ENCODE data around the gene EMILIN3. TPM values are rescaled to one million over a fixed set of nuclear protein-coding genes. Genes with fewer than 3 reads are reported as not detected.

EMILIN3 gene
- 0.58 and 0.73 TPM in 2 replicates for total RNA-seq

GRCh38 chr20:41366546-41367392, at the start of gene EMILIN3:
TSS of gene EMILIN3 (minus strand) at chr20:41366818. CDS start at chr20:41366634, 184 bp downstream.
- no peak for DNase-seq
- Mint-ChIP-seq H3K27ac (no peak within 1 kb of the TSS), H3K36me3 (ENCODE audit: low read depth) (no peaks in the 10 kb centered on the region), H3K9me3 (no peaks in the 10 kb centered on the region), H3K4me1 (no peaks in the 10 kb centered on the region), H3K27me3 (peaks cover 33% of the 10 kb centered on the region), H3K4me3 (peak within 1 kb of the TSS; percentile 64)
- intact Hi-C loops (cut with micrococcal nuclease) = no loop called here

- H3K4me1 Mint-ChIP-seq = peaks cover 19% of the 10 kb centered on the region
- H3K36me3 Mint-ChIP-seq (ENCODE audit: low read depth) = peaks cover 59% of the 10 kb centered on the region
- no peaks in the 10 kb centered on the region for H3K27me3 Mint-ChIP-seq
- DNase-seq = no peak
- H3K9me3 Mint-ChIP-seq = no peaks in the 10 kb centered on the region
- intact Hi-C loops (cut with micrococcal nuclease) = no loop called here
- H3K27ac Mint-ChIP-seq = no peak overlapping the region
- H3K4me3 Mint-ChIP-seq = no peak overlapping the region
Observed at GRCh38 chr20:41415191-41415590, 48.6 kb upstream of the EMILIN3 start.

GRCh38 chr20:41413169-41413568, 46.6 kb upstream of the EMILIN3 start:
- no peaks in the 10 kb centered on the region for H3K27me3 Mint-ChIP-seq
- H3K4me1 Mint-ChIP-seq = peaks cover 29% of the 10 kb centered on the region
- peaks cover 56% of the 10 kb centered on the region for H3K36me3 Mint-ChIP-seq (ENCODE audit: low read depth)
- no peak overlapping the region for H3K4me3 Mint-ChIP-seq
- peak; percentile 56 for DNase-seq
- intact Hi-C loops (cut with micrococcal nuclease) = no loop called here
- H3K9me3 Mint-ChIP-seq = no peaks in the 10 kb centered on the region
- no peak overlapping the region for H3K27ac Mint-ChIP-seq

GRCh38 chr20:41412324-41413120, 45.9 kb upstream of the EMILIN3 start:
- H3K36me3 Mint-ChIP-seq (ENCODE audit: low read depth) = peaks cover 53% of the 10 kb centered on the region
- intact Hi-C loops (cut with micrococcal nuclease) = no loop called here
- H3K9me3 Mint-ChIP-seq = no peaks in the 10 kb centered on the region
- no peak overlapping the region for H3K4me3 Mint-ChIP-seq
- DNase-seq = no peak
- peaks cover 26% of the 10 kb centered on the region for H3K4me1 Mint-ChIP-seq
- no peaks in the 10 kb centered on the region for H3K27me3 Mint-ChIP-seq
- no peak overlapping the region for H3K27ac Mint-ChIP-seq

GRCh38 chr20:41411391-41411847, 44.8 kb upstream of the EMILIN3 start:
- no peak overlapping the region for H3K27ac Mint-ChIP-seq
- intact Hi-C loops (cut with micrococcal nuclease) = no loop called here
- no peaks in the 10 kb centered on the region for H3K9me3 Mint-ChIP-seq
- peaks cover 27% of the 10 kb centered on the region for H3K4me1 Mint-ChIP-seq
- peaks cover 56% of the 10 kb centered on the region for H3K36me3 Mint-ChIP-seq (ENCODE audit: low read depth)
- H3K4me3 Mint-ChIP-seq = no peak overlapping the region
- no peaks in the 10 kb centered on the region for H3K27me3 Mint-ChIP-seq
- no peak for DNase-seq

- Mint-ChIP-seq H3K9me3 (no peaks in the 10 kb centered on the region), H3K4me3 (peak overlapping the region; percentile 23), H3K27me3 (no peaks in the 10 kb centered on the region), H3K36me3 (ENCODE audit: low read depth) (peaks cover 49% of the 10 kb centered on the region), H3K27ac (no peak overlapping the region), H3K4me1 (peaks cover 30% of the 10 kb centered on the region)
- intact Hi-C loops (cut with micrococcal nuclease) = no loop called here
- DNase-seq = no peak
Observed at GRCh38 chr20:41408986-41409385, 42.4 kb upstream of the EMILIN3 start.

- Mint-ChIP-seq H3K4me3 (peak overlapping the region; percentile 23), H3K27ac (no peak overlapping the region), H3K4me1 (peaks cover 27% of the 10 kb centered on the region), H3K27me3 (no peaks in the 10 kb centered on the region), H3K9me3 (no peaks in the 10 kb centered on the region), H3K36me3 (ENCODE audit: low read depth) (peaks cover 43% of the 10 kb centered on the region)
- DNase-seq = peak; percentile 65
- intact Hi-C loops (cut with micrococcal nuclease) = no loop called here
Observed at GRCh38 chr20:41408156-41408794, 41.7 kb upstream of the EMILIN3 start.

- Mint-ChIP-seq H3K27me3 (no peaks in the 10 kb centered on the region), H3K36me3 (ENCODE audit: low read depth) (peaks cover 39% of the 10 kb centered on the region)
- peak; percentile 55 for DNase-seq
Observed at GRCh38 chr20:41407607-41408006, 41.0 kb upstream of the EMILIN3 start.

GRCh38 chr20:41406896-41407444, 40.4 kb upstream of the EMILIN3 start:
- Mint-ChIP-seq H3K27ac (no peak overlapping the region), H3K4me3 (no peak overlapping the region), H3K4me1 (peaks cover 25% of the 10 kb centered on the region), H3K36me3 (ENCODE audit: low read depth) (peaks cover 36% of the 10 kb centered on the region), H3K9me3 (no peaks in the 10 kb centered on the region), H3K27me3 (no peaks in the 10 kb centered on the region)
- DNase-seq = no peak
- intact Hi-C loops (cut with micrococcal nuclease) = no loop called here

More at GRCh38 chr20:41407607-41408006, 41.0 kb upstream of the EMILIN3 start:
- intact Hi-C loops (cut with micrococcal nuclease) = no loop called here
- H3K27ac Mint-ChIP-seq = no peak overlapping the region
- H3K4me3 Mint-ChIP-seq = no peak overlapping the region
- H3K4me1 Mint-ChIP-seq = peaks cover 27% of the 10 kb centered on the region
- H3K9me3 Mint-ChIP-seq = no peaks in the 10 kb centered on the region

- intact Hi-C loops (cut with micrococcal nuclease) = no loop called here
- no peaks in the 10 kb centered on the region for H3K9me3 Mint-ChIP-seq
Observed at GRCh38 chr20:41406353-41406752, 39.7 kb upstream of the EMILIN3 start.

GRCh38 chr20:41405436-41405835, 38.8 kb upstream of the EMILIN3 start:
- DNase-seq = peak; percentile 51
- Mint-ChIP-seq H3K36me3 (ENCODE audit: low read depth) (peaks cover 26% of the 10 kb centered on the region), H3K27me3 (no peaks in the 10 kb centered on the region), H3K4me1 (peaks cover 20% of the 10 kb centered on the region), H3K9me3 (no peaks in the 10 kb centered on the region), H3K4me3 (no peak overlapping the region), H3K27ac (no peak overlapping the region)
- intact Hi-C loops (cut with micrococcal nuclease) = no loop called here

More at GRCh38 chr20:41406353-41406752, 39.7 kb upstream of the EMILIN3 start:
- H3K4me1 Mint-ChIP-seq = peaks cover 20% of the 10 kb centered on the region
- no peak overlapping the region for H3K4me3 Mint-ChIP-seq
- peaks cover 30% of the 10 kb centered on the region for H3K36me3 Mint-ChIP-seq (ENCODE audit: low read depth)
- H3K27ac Mint-ChIP-seq = no peak overlapping the region
- no peaks in the 10 kb centered on the region for H3K27me3 Mint-ChIP-seq
- DNase-seq = no peak

- H3K9me3 Mint-ChIP-seq = no peaks in the 10 kb centered on the region
- H3K36me3 Mint-ChIP-seq (ENCODE audit: low read depth) = peaks cover 18% of the 10 kb centered on the region
- H3K27me3 Mint-ChIP-seq = no peaks in the 10 kb centered on the region
- H3K4me1 Mint-ChIP-seq = peaks cover 12% of the 10 kb centered on the region
- H3K27ac Mint-ChIP-seq = no peak overlapping the region
- intact Hi-C loops (cut with micrococcal nuclease) = no loop called here
- no peak overlapping the region for H3K4me3 Mint-ChIP-seq
- no peak for DNase-seq
Observed at GRCh38 chr20:41403604-41404003, 37.0 kb upstream of the EMILIN3 start.

GRCh38 chr20:41398408-41398807, 31.8 kb upstream of the EMILIN3 start:
- H3K9me3 Mint-ChIP-seq = no peaks in the 10 kb centered on the region
- DNase-seq = no peak
- H3K4me3 Mint-ChIP-seq = no peak overlapping the region
- no peaks in the 10 kb centered on the region for H3K4me1 Mint-ChIP-seq
- intact Hi-C loops (cut with micrococcal nuclease) = no loop called here
- no peaks in the 10 kb centered on the region for H3K36me3 Mint-ChIP-seq (ENCODE audit: low read depth)
- H3K27me3 Mint-ChIP-seq = no peaks in the 10 kb centered on the region
- H3K27ac Mint-ChIP-seq = no peak overlapping the region

Data from activated CD4-positive, alpha-beta T cell treated with anti-CD3 and anti-CD28 coated beads, Interleukin-2, amount 10 ng/mL, durations not matched to agents 24 days and 14 days (primary cell).